ENCODE data around the gene IFIT2.
"Not testable (repeated sequence)": the region's sequence is repeated elsewhere in the genome, so short reads cannot be mapped to it uniquely, and the experiment has no call there.

IFIT2 gene

DNA sequence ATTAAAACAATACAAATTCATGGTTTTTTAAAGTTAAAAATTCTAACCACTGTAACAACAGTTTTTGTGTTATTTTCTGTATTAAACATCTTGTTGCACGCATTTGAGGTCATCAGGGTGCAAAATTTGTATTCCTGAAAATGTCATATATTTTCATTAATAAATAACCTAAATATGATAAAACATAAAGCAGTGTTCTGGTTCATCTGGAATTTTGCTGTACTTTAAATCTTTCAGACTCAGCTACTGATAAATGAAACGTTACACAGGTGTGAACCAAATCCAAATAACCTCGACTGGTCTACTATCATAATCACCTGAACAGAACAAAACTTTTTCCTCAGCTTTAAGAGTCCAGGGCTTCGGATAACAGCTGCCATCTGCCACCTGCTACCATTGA, 6.9 kb downstream of the IFIT2 start:
- DNase-seq: no peak

- no peak for DNase-seq
These were observed 7.6 kb downstream of the IFIT2 start for GRCh38 chr10:89309156-89310055.

GRCh38 chr10:89310056-89310893, 8.4 kb downstream of the IFIT2 start:
- DNase-seq: no peak

- no peak for DNase-seq
These were observed 11.1 kb downstream of the IFIT2 start for GRCh38 chr10:89312973-89313372.

GRCh38 chr10:89314676-89315075, 12.8 kb downstream of the IFIT2 start:
- no peak for DNase-seq

DNA sequence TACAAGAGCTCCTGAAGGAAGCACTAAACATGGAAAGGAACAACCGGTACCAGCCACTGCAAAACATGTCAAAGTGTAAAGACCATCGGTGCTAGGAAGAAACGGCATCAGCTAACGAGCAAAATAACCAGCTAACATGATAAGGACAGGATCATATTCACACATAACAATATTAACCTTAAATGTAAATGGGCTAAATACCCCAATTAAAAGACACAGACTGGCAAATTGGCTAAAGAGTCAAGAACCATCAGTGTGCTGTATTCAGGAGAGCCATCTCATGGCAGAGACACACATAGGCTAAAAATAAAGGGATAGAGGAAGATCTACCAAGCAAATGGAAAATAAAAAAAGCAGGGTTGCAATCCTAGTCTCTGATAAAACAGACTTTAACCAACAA, 16.2 kb downstream of the IFIT2 start:
- not testable (repeated sequence) for DNase-seq

GRCh38 chr10:89325081-89325480, 23.2 kb downstream of the IFIT2 start:
- not testable (repeated sequence) for DNase-seq

- not testable (repeated sequence) for DNase-seq
These were observed 24.0 kb downstream of the IFIT2 start for GRCh38 chr10:89325856-89326255.

DNA sequence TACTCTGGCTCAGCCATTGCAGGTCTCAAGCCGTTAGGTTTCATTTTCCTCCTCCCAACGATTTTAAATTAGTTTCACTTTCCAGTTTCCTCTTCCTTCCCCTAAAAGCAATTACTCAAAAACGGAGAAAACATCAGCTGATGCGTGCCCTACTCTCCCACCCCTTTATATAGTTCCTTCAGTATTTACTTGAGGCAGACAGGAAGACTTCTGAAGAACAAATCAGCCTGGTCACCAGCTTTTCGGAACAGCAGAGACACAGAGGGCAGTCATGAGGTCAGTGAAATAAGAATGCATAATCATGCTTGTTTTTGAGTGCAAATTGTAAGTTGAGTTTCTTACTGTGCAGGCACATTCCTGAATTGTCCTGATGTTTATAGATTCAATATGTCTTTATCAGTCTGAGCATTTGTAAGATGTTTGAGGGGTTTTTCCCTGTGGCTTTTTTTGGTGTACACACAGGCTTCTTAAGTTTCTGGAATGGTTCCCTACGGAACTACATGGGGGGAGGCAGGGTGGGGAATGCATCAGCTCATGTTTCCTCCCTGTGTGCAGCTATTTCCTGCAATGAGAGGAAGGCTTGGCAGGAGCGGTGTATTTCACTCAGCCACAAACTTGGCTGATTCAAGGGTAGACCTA, 26.1 kb downstream of the IFIT2 start, which contains the start of gene IFIT3:
TSS of gene IFIT3 (plus strand) at position 195 of the 639 bp plus-strand sequence. CDS start at position 272, 77 bp downstream.
- DNase-seq: no peak

- DNase-seq: no peak
These were observed 27.3 kb downstream of the IFIT2 start for GRCh38 chr10:89329151-89329550.

GRCh38 chr10:89330014-89330413, 28.2 kb downstream of the IFIT2 start:
- DNase-seq: not testable (repeated sequence)

DNA sequence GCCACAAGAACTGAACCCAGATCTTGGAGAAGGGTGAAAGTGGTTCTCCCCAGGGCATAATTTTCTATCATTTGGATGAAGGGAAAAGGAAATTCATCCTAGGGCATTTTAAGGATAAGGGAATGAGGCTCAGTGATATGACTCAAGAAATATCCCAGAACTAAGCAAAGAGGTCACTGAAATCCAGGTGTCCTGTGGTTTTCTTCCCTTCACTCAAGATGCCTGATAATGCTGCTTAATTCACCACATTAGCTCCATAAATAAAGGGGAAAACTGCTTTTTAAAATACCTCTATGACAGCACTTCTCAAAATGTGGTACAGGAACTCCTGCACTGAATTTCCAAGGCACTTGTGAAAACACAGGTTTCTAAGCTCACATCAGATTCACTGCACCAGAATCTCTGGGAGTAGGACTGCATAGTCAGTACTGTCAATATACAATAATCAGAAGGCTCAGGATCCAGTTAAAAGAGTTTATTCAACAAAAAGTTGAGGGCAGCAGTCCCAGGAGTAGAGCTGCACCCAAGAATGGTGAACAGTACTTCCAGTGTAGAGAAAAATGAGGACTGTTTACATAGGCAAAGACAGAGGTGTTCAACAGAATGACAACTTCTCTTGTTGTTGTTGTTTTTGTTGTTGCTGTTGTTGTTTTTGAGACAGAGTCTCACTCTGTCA, 28.8 kb downstream of the IFIT2 start:
- no peak for DNase-seq

DNA sequence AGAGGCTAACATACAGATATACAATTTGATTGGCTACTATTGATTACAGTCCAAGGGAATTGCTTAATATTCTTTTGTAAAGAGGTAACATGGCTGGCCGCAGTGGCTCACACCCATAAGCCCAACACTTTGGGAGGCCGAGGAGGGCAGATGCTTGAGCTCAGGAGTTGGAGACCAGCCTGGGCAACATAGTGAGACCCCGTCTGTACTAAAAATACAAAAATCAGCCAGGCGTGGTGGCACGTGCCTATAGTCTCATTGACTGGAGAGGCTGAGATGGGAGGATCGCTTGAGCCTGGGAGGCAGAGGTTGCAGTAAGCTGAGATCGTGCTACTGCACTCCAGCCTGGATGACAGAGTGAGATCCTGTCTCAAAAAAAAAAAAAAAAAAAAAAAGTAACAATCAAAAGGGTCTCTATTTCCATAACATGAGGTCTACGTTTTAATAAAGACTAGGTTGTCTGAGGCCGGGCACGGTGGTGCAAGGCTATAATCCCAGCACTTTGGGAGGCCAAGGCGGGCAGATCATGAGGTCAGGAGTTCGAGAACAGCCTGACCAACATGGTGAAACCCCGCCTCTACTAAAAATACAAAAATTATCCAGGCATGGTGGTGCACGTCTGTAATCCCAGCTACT, 29.8 kb downstream of the IFIT2 start:
- not testable (repeated sequence) for DNase-seq

DNA sequence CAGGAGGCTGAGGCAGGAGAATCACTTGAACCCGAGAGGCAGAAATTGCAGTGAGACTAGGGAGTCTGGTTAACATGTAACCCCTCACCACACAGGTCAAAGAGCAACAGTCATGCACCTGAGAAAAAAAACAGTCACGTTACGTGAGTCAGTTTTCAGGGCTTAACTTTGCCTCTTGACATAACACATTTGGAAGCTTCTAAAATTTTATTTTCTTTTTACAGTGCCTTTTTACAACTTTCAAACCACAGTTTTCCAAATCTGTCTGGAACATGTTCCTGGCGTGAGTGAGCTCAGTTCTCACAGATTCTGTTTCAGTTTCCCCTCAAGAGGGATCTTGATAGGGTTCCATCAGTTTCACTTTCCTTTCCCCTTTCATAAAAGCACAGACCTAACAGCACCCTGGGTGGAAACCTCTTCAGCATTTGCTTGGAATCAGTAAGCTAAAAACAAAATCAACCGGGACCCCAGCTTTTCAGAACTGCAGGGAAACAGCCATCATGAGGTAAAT, 30.3 kb downstream of the IFIT2 start:
- no peak for DNase-seq

DNA sequence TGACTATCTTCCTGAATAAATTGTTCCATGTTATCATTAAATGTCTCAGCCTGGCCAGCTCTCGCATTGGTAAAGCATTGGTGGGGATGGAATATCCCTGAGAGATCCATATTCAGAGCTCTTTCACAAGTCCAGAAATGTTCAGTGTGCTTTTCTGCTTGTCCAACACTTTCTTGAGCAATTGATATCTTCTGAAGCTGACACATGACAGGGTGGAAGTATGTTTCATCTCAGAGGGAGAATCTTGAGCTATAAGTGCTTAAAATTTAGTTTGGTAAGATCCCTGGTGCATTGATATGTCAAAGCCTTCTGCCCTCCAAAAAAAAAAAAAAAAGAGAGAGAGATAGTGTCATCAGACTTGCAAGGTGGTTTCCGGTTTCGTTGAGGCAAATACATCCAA, 33.4 kb downstream of the IFIT2 start:
- DNase-seq: no peak

DNA sequence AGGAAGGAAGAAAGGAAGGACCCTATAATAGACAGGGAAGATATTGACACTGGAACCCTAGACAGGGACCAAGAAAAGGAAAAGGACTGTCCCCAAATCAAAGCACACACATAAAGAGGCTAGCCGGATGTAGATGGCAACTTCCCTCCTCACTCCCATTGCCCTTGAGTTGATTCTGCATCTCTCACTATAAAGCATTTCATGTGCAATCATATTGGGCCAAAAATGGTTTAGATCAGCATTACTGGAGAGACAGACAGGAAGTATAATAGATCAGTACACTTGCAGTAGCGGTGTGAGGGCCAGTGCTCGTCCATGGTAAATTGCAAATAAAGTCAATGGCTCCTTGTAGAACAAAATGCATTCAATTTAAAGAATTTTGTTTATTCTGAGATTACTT, 34.4 kb downstream of the IFIT2 start:
- DNase-seq: no peak

DNA sequence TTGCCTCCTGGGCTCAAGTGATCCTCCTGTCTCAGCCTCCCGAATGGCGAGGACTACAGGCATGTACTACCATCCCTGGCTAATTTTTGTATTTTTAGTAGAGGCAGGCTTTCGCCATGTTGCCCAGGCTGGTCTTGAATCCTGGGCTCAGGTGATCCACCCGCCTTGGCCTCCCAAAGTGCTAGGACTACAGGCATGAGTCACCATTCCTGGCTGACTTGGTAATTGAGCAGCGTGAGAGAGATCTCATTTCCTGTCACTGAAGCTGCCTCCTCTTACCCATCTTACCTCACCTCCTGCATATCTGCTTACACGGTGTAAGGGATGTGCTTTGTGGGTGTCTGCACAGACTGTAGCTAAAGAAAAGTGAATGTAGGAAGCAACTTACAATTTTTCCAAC, 35.6 kb downstream of the IFIT2 start:
- peak; percentile 76 for DNase-seq

- no peak for DNase-seq
These were observed 36.9 kb downstream of the IFIT2 start for GRCh38 chr10:89338713-89339112.

DNA sequence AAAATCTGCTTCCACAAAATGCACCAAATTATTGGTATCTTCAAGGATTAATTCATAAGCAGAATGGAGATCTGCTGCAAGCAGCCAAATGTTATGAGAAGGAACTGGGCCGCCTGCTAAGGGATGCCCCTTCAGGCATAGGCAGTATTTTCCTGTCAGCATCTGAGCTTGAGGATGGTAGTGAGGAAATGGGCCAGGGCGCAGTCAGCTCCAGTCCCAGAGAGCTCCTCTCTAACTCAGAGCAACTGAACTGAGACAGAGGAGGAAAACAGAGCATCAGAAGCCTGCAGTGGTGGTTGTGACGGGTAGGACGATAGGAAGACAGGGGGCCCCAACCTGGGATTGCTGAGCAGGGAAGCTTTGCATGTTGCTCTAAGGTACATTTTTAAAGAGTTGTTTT, 38.0 kb downstream of the IFIT2 start:
- no peak for DNase-seq

DNA sequence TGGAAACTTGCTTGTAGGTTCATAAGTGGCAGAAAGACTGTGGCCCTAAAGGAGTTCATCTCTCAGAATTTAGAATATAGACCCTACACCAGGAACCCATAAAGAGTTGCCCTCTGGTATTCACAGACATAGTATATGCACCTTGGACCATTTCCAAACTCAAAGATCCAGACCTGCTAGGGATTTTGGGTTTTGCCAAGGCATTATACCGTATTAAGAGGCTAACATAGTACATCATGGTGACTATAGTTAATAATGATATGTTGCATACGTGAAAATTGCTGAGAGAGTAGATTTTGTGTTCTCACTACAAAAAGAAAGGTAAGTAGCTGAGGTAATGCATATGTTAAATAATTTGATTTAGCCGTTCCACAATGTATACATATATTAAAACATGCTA, 39.8 kb downstream of the IFIT2 start:
- no peak for DNase-seq

- DNase-seq: no peak
These were observed 40.5 kb downstream of the IFIT2 start for GRCh38 chr10:89342206-89342958.
